Activated CD4-positive, alpha-beta T cell treated with anti-CD3 and anti-CD28 coated beads, Interleukin-10, Interleukin-2, amounts not matched to agents 100 ng/mL and 50 ng/mL, durations not matched to agents 16 hours and 8 hours (primary cell): ENCODE data around the gene PER2.
A peak's percentile ranks its signal among the peaks of the same experiment; 100 is the strongest.

ENCODE experiments used
- DNase-seq: peaks from one replicate; pipeline ENCODE4 v3.0.0-alpha.2; 2020

The PER2 gene

GRCh38 chr2:238243496-238244076, 44.8 kb downstream of the PER2 start:
- no peak for DNase-seq

- DNase-seq: no peak
Measured at GRCh38 chr2:238242731-238243495, 45.5 kb downstream of the PER2 start.

GRCh38 chr2:238241970-238242369, 46.4 kb downstream of the PER2 start:
- no peak for DNase-seq

DNA sequence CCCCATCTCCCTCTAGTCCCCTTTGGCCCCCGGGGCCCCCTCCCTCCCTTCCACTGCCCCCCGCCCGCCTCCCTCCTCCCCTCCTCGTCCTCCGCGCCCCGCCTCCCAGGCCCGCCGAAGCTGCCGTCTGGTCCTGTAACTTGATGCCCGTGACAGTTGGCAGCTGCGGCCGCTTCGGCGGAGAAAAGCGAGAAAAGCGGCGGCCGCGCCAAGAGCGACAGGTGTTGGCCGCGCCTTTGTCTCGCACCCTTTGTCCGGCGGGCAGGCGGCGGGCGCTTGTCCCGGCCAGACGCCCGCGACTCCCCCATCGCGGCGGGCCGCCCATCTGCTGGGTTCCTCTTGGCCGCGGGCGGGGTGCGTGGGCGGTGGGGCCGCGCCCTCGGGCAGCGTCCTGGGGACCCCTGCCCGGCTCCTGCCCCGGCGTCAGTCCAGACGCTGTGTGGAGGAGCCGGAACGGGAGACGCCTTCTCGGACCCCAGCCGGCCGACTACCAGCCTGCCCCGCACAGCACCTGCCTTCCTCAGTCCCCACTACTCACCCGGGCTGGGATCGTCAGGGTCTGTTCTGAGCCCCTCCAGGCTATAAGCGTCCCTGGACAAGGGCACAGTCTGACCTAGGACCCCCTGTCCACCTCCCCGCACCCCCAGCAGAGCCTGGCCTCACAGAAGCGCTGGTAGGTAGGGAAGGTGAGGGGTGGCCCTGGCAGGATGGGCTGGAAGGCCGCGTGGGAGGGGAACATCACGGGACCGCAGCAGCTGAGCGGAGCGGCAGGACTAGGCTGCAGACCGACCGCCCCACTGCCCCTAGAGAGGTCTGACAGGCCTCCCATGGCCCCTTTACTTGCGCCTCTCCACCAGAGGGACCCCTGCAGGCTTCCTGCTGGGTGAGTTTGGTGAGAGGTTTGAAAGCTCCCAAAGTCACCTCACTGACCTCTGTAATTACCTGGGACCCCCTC, 47.4 kb downstream of the PER2 start:
- no peak for DNase-seq

GRCh38 chr2:238239863-238240756, 48.3 kb downstream of the PER2 start, which contains the start of gene HES6:
HES6 (minus strand) TSS chr2:238240038; CDS start chr2:238239905, 133 bp downstream.
- peak; percentile 86 for DNase-seq

- DNase-seq: no peak
Measured at GRCh38 chr2:238239543-238239862, 48.9 kb downstream of the PER2 start.

- DNase-seq: peak; percentile 34
Measured at GRCh38 chr2:238238766-238239542, 49.5 kb downstream of the PER2 start.

DNA sequence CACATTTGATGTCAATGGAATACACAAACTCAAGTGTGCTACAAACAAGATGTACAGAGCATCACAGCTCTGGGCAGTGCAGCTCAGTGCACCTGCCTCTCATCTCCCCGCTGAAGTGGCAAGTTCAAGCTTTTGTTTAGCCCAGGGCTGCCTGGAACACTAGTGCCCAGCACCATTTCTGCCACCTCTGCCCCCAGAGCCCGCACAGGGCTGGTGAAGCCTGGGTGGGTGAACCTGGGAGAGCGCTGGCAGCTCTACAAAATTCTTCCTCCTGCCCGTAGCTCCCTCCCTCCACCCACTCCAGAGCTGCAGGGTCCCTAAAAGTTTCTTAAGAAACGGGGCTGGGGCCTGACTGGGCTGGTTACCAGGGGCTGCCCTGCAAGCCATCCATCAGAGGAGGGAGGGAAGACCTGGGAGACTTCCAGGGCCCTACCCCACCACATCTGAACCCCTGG, 50.1 kb downstream of the PER2 start:
- DNase-seq: no peak

GRCh38 chr2:238237431-238238135, 50.8 kb downstream of the PER2 start:
- DNase-seq: no peak

- DNase-seq: no peak
Measured at GRCh38 chr2:238236571-238236970, 51.8 kb downstream of the PER2 start.

DNA sequence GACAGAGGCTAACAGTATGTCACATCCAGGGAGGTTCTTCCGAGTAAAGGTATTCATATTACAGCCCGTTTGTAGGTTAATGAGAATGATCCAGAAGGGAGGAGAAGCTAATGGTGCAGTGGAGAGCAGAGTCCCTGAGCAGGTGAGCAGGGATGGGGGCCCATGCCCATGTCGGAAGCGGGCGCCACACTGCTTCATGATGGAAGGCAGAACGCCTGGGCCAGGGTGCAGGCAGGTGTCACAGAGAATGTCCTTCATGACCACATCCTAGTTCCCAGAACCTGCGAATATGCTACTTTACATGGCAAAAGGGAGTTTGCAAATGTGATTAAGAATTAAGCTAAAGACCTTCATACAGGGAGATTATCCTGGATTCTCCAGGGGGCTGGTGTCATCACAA, 52.6 kb downstream of the PER2 start:
- DNase-seq: no peak

GRCh38 chr2:238235331-238235732, 53.1 kb downstream of the PER2 start:
- no peak for DNase-seq

GRCh38 chr2:238233625-238234024, 54.8 kb downstream of the PER2 start:
- no peak for DNase-seq

DNA sequence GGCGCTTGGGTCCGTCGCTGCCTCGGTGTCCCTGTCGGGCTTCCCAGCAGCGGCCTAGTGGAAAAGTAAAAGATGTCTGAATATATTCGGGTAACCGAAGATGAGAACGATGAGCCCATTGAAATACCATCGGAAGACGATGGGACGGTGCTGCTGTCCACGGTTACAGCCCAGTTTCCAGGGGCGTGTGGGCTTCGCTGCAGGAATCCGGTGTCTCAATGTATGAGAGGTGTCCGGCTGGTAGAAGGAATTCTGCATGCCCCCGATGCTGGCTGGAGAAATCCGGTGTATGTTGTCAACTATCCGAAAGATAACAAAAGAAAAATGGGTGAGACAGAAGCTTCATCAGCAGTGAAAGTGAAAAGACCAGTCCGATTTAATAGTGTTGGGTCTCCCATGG, 56.6 kb downstream of the PER2 start:
- DNase-seq: no peak

DNA sequence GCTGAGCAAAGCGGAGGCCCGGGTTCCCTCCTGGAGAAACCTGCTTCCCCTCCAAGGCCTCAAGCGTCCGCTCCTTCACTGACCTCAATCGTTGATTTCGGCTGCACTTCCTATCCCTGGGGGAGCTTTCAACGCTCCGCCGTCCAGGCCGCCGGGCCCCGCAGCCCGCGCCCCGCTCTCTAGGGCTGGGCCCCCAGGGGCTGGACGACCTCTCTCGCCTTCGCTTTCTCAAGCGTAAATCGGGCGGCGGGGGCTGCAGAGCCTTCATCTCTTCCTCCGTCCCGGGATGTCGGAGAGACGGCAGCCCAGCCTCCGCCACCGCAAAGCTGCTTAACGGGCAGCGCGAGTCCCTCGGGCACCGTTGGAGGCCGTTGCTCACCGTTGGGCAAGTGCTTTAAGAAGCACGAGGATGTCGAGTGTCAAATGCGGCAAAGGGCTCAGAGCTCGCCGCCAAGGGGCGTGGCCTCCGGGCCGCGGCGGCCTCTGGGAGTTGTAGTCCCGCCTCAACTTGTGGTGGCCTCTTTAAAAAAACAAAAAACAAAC, 57.1 kb downstream of the PER2 start:
- DNase-seq: peak; percentile 74

DNA sequence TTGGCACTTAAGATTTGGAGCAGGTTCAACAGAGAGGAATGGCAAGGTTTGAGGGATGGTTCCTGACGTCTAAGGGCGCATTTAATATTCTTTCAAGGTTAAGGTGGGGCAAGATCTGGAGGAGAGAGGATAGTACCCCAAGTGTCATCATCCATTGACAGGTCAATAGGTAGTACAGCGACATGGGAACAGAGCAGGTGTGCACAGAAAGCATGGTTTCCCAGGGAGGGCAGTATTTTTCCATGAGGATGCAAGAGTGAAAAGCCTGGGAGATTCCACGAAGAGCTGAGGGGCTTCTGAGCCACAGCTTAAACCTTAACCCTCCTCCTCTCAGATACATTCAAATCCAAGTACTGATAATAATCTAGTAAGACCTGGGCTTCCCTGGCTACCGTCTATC, 57.7 kb downstream of the PER2 start:
- DNase-seq: no peak

DNA sequence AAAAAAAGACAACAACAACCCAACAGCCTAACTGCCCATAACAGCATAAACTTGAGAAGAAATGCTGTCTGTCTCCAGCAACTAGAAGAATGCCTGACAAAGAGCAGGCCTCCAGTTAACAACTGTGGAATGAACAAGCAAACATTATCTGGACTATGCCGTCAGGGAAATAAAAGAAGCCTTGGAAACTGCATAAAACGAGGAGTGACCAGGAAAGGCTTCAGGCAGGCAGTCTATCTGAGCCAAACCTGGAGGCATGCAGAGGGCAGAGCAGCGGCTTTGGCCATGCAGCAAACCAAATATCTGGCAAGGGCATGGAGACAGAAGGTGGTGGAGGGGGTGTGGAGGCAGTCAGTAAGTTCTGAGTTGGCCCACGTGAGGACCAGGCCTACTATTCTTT, 59.7 kb downstream of the PER2 start:
- DNase-seq: no peak

DNA sequence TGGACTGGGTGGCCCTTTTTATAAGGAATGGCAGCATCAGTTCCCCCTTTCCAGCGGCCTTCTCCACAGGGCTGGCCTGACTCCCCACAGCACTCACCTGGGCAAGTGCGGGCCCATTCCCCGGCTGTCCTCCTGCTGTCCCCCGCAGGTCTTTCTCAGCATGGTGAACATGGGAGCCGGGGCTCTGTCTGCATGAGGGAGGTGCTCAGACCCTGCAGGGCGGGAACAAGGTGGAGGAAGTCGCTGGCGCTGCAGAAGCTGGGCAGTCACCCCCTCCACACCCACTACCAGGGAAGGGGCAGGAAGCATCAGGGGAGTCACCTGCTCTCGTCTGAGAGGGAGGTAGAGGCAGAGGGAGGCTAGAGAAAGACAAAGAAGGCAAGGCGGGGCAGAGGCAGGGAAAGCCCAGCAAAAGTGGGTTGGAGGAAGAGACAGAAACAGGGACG, 60.8 kb downstream of the PER2 start:
- no peak for DNase-seq

GRCh38 chr2:238226698-238227586, 61.5 kb downstream of the PER2 start:
- DNase-seq: no peak
